Neural cell (in vitro differentiated cells): Measurements from ENCODE around the gene HERC2. TPM values are rescaled to one million over a fixed set of nuclear protein-coding genes. Genes with fewer than 3 reads are reported as not detected.

Source experiments
- H2AFZ ChIP-seq: fragments of 200-600, 300-800 bp; sonication (generic), shearing (Covaris generic); 2 replicates; pipeline ENCODE4 v1.6.0; 2014; ENCODE audit warnings: low read depth, mild to moderate bottlenecking, antibody characterized with exemption, low read length, moderate library complexity
- H3F3A ChIP-seq: fragments of 200-600 bp; shearing (Covaris generic); 2 replicates; pipeline ENCODE4 v1.6.1; 2016; ENCODE audit warnings: mild to moderate bottlenecking, moderate library complexity, mixed read lengths, antibody characterized with exemption, low read length; ENCODE audit not compliant: insufficient read depth, poor library complexity, severe bottlenecking
- H3K27ac ChIP-seq: fragments of 200-600, 300-800 bp; sonication (generic), shearing (Covaris generic); 2 replicates; pipeline ENCODE4 v1.5.1; 2014; ENCODE audit warnings: mild to moderate bottlenecking, low read length, moderate library complexity
- H3K27me3 ChIP-seq: fragments of 300-800, 200-600 bp; sonication (generic), shearing (Covaris generic); 2 replicates; pipeline ENCODE4 v1.6.0; 2014; ENCODE audit warnings: mild to moderate bottlenecking, low read depth, low read length, moderate library complexity; ENCODE audit not compliant: insufficient read depth
- H3K36me3 ChIP-seq: fragments of 300-800, 200-600 bp; sonication (generic), shearing (Covaris generic); 2 replicates; pipeline ENCODE4 v1.5.1; 2014; ENCODE audit warnings: mild to moderate bottlenecking, antibody characterized with exemption, low read length, moderate library complexity; ENCODE audit not compliant: insufficient read depth
- H3K4me2 ChIP-seq: fragments of 300-800, 200-600 bp; sonication (generic), shearing (Covaris generic); 2 replicates; pipeline ENCODE4 v1.6.0; 2014; ENCODE audit warnings: mild to moderate bottlenecking, low read length
- H3K4me3 ChIP-seq: fragments of 300-800, 200-600 bp; sonication (generic), shearing (Covaris generic); 2 replicates; pipeline ENCODE4 v1.5.1; 2014; ENCODE audit warnings: mild to moderate bottlenecking, low read length, moderate library complexity
- H3K79me2 ChIP-seq: fragments of 200-600 bp; shearing (Covaris generic); replicated peaks from 2 replicates; pipeline ENCODE4 v1.6.0; 2014; ENCODE audit warnings: mild to moderate bottlenecking, low read length, moderate library complexity; ENCODE audit not compliant: insufficient read depth
- H3K9ac ChIP-seq: fragments of 300-800, 200-600 bp; sonication (generic), shearing (Covaris generic); 2 replicates; pipeline ENCODE4 v1.6.1; 2016; ENCODE audit warnings: mild to moderate bottlenecking, low read length, mixed read lengths
- H3K9me2 ChIP-seq: fragments of 200-600 bp; shearing (Covaris generic); 2 replicates; pipeline ENCODE4 v1.6.1; 2016; ENCODE audit warnings: mild to moderate bottlenecking, low read length, mixed read lengths; ENCODE audit not compliant: insufficient read depth
- H3K9me3 ChIP-seq: fragments of 200-600, 300-800 bp; sonication (generic), shearing (Covaris generic); 2 replicates; pipeline ENCODE4 v1.6.1; 2016; ENCODE audit warnings: mild to moderate bottlenecking, mixed run types, low read length, moderate library complexity, mixed read lengths
- H4K20me1 ChIP-seq: fragments of 200-600 bp; shearing (Covaris generic); 2 replicates; pipeline ENCODE4 v1.6.1; 2016; ENCODE audit warnings: mild to moderate bottlenecking, mixed run types; ENCODE audit not compliant: insufficient read depth
- EP300 ChIP-seq: fragments of 450-650 bp; conservative IDR thresholded peaks from 2 replicates; pipeline ENCODE4 v1.6.1; 2014; ENCODE audit warnings: antibody characterized with exemption, mild to moderate bottlenecking, moderate library complexity; ENCODE audit not compliant: poor library complexity, severe bottlenecking
- EZH2 ChIP-seq: fragments of 200-600, 300-800 bp; shearing (Covaris generic), sonication (generic); IDR thresholded peaks from 2 replicates; pipeline ENCODE4 v1.6.1; 2014; ENCODE audit warnings: antibody characterized with exemption, low read length, borderline replicate concordance, mild to moderate bottlenecking; ENCODE audit not compliant: insufficient read depth, poor library complexity, severe bottlenecking
- MXI1 ChIP-seq: fragments of 450-650 bp; conservative IDR thresholded peaks from 2 replicates; pipeline ENCODE4 v1.6.1; 2014; ENCODE audit warnings: antibody characterized with exemption, mild to moderate bottlenecking; ENCODE audit not compliant: poor library complexity, severe bottlenecking
- POLR2AphosphoS5 ChIP-seq: IDR thresholded peaks from 2 replicates; pipeline ENCODE4 v1.6.1; 2012
- RAD21 ChIP-seq: fragments of 450-650 bp; conservative IDR thresholded peaks from 2 replicates; pipeline ENCODE4 v1.6.1; 2014; ENCODE audit warnings: antibody characterized with exemption, mild to moderate bottlenecking, moderate library complexity
- SMC3 ChIP-seq: fragments of 450-650 bp; conservative IDR thresholded peaks from 2 replicates; pipeline ENCODE4 v1.6.1; 2014; ENCODE audit warnings: antibody characterized with exemption, mild to moderate bottlenecking, moderate library complexity; ENCODE audit not compliant: poor library complexity
- TAF1 ChIP-seq: IDR thresholded peaks from 2 replicates; pipeline ENCODE4 v1.6.1; 2012; ENCODE audit warnings: low read depth
- polyA plus RNA-seq: library from polyadenylated mRNA; depleted of rRNA; stranded (reverse); fragments of >200 nt; gene quantifications from 2 replicates; pipeline ENCODE4 v1.2.3, GENCODE V29; 2014
- TF ChIP-seq, protein P1 (sequence below): IDR thresholded peaks from 2 replicates; pipeline ENCODE4 v1.6.1; 2012; ENCODE audit warnings: borderline replicate concordance
- TF ChIP-seq, protein P2 (sequence below): fragments of 450-650 bp; IDR thresholded peaks from 2 replicates; pipeline ENCODE4 v1.5.1; 2014; ENCODE audit warnings: antibody characterized with exemption, mild to moderate bottlenecking, moderate library complexity; ENCODE audit not compliant: poor library complexity, severe bottlenecking

The HERC2 gene
- polyA plus RNA-seq, 1 donor from 2014 or later, result 47.3 TPM

DNA sequence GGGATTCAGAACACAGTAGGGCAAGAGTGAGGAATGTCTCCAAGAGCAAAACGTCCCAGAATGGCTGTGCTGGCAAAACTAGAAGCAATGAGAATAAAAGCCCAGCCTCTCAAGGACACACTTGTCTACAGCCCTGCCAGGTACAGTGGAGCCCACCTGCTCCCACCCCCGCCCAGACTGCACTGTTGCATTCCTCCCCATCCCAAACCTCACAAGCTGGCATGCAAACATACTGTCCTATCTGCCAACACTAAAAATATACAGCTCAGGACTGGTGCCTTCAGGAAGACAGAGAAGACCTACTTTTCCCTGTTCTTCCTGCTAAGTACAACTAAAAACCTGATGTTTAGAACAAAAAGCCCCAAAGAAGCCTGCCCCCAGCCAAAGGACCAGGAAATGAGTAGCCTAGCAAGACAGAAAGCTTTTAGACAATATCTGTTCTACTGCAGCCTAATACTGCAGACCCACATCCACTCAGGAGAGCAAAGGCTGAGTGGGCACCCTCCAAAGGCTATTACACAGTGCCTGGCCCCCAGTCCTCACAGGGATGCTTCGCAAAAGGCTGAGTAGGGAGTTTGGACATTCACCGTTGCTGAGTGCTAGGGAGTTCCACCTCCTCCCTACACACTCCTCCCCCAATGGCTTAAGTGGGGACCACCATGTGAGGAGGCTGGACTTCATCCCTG lies 236.3 kb downstream of the HERC2 start:
- no peaks in the 10 kb centered on the region for H3K27me3 ChIP-seq
- H3K4me3 ChIP-seq, result no peak overlapping the region
- H3K4me2 ChIP-seq, result no peak overlapping the region
- H3F3A ChIP-seq, result no peaks in the 10 kb centered on the region
- no peaks in the 10 kb centered on the region for H3K9me2 ChIP-seq
- H3K27ac ChIP-seq, result no peak overlapping the region
- H2AFZ ChIP-seq, result no peak overlapping the region
- no peak overlapping the region for H3K9ac ChIP-seq
- TF ChIP-seq RAD21, result no peak
- TF ChIP-seq EP300, result no peak
- TF ChIP-seq SMC3, result no peak
- TF ChIP-seq EZH2, result no peak
- H3K36me3 ChIP-seq, result no peaks in the 10 kb centered on the region
- no peaks in the 10 kb centered on the region for H3K79me2 ChIP-seq
- H4K20me1 ChIP-seq, result no peaks in the 10 kb centered on the region
- no peaks in the 10 kb centered on the region for H3K9me3 ChIP-seq

DNA sequence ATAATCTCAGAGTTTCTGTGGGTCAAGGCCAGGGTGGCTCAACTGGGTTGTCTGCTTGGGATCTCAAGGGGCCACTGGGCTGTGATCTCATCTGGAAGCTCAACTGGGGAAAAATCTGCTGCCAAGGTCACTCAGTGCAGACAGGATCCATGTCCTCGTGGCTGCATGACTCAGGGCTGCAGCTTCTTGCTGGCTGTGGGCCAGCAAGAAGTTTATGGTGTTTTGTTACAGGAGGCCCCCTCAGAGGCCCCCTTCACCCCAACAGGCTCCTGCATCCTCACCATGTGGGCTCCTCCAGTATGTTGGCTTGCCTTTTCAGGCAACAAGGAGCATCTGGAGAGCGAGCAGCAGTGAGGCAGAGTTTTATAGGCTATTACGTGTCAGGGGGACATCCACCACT lies 237.4 kb downstream of the HERC2 start:
- Histone ChIP-seq H3K27me3 (no peaks in the 10 kb centered on the region), H2AFZ (no peak overlapping the region), H4K20me1 (no peaks in the 10 kb centered on the region), H3K27ac (no peak overlapping the region), H3K4me3 (no peak overlapping the region), H3F3A (no peaks in the 10 kb centered on the region), H3K9me3 (no peaks in the 10 kb centered on the region), H3K4me2 (no peak overlapping the region), H3K36me3 (no peaks in the 10 kb centered on the region), H3K9me2 (no peaks in the 10 kb centered on the region), H3K79me2 (no peaks in the 10 kb centered on the region), H3K9ac (no peak overlapping the region)
- TF ChIP-seq POLR2AphosphoS5, result no peak
- TF ChIP-seq EP300, result no peak
- no peak for TF ChIP-seq EZH2
- no peak for TF ChIP-seq RAD21
- no peak for TF ChIP-seq TAF1
- TF ChIP-seq MXI1, result no peak
- TF ChIP-seq, protein P1, sequence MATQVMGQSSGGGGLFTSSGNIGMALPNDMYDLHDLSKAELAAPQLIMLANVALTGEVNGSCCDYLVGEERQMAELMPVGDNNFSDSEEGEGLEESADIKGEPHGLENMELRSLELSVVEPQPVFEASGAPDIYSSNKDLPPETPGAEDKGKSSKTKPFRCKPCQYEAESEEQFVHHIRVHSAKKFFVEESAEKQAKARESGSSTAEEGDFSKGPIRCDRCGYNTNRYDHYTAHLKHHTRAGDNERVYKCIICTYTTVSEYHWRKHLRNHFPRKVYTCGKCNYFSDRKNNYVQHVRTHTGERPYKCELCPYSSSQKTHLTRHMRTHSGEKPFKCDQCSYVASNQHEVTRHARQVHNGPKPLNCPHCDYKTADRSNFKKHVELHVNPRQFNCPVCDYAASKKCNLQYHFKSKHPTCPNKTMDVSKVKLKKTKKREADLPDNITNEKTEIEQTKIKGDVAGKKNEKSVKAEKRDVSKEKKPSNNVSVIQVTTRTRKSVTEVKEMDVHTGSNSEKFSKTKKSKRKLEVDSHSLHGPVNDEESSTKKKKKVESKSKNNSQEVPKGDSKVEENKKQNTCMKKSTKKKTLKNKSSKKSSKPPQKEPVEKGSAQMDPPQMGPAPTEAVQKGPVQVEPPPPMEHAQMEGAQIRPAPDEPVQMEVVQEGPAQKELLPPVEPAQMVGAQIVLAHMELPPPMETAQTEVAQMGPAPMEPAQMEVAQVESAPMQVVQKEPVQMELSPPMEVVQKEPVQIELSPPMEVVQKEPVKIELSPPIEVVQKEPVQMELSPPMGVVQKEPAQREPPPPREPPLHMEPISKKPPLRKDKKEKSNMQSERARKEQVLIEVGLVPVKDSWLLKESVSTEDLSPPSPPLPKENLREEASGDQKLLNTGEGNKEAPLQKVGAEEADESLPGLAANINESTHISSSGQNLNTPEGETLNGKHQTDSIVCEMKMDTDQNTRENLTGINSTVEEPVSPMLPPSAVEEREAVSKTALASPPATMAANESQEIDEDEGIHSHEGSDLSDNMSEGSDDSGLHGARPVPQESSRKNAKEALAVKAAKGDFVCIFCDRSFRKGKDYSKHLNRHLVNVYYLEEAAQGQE, result no peak
- no peak for TF ChIP-seq SMC3
- TF ChIP-seq, protein P2, sequence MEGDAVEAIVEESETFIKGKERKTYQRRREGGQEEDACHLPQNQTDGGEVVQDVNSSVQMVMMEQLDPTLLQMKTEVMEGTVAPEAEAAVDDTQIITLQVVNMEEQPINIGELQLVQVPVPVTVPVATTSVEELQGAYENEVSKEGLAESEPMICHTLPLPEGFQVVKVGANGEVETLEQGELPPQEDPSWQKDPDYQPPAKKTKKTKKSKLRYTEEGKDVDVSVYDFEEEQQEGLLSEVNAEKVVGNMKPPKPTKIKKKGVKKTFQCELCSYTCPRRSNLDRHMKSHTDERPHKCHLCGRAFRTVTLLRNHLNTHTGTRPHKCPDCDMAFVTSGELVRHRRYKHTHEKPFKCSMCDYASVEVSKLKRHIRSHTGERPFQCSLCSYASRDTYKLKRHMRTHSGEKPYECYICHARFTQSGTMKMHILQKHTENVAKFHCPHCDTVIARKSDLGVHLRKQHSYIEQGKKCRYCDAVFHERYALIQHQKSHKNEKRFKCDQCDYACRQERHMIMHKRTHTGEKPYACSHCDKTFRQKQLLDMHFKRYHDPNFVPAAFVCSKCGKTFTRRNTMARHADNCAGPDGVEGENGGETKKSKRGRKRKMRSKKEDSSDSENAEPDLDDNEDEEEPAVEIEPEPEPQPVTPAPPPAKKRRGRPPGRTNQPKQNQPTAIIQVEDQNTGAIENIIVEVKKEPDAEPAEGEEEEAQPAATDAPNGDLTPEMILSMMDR, result no peak
